Activated CD4-positive, alpha-beta T cell treated with anti-CD3 and anti-CD28 coated beads, Interleukin-2, amount 50 U/mL, for 24 hours (primary cell): ENCODE data around the gene PATL2.
"Not testable (repeated sequence)": the region's sequence is repeated elsewhere in the genome, so short reads cannot be mapped to it uniquely, and the experiment has no call there.

Experiments
- DNase-seq, 2 donors: peaks; one replicate each; pipeline ENCODE4 v3.0.0-alpha.2; 2020; ENCODE audit warnings: low read depth in 1 of 2, low spot score in 1 of 2

Gene PATL2

DNA sequence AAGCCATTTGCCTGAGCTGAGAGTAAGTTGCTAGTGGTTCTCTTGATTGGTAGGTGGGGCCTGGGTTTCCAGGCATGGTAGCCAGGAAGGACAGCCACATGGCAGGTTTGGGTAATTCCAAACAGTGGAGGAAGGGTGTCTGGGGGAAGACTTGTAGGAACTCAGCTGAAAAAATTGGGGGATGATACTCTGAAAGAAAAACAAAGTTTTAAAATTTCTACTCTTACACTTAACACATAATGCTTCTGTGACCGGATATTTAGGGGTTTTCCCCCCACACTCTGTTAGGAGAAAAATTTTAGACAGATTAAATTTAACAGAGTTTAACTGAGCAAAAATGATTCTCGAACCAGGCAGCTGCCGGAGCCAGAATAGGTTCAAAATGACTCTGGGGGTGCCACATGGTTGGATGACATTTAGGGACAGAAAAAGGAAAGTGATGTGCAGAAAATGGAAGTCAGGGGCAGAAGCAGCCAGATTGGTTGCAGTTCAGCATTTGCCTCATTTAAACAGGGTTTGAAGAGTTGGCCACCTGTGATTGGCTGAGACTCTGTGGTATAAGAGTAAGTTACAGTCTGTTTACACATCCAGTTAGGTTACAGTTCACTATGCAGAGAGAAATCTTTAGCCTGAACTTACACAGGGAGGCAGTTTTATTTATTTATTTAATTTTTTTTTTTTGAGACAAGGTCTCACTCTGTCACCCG is 8.3 kb upstream of the PATL2 start:
- peak in 1 of 2 donors; percentile 73 for DNase-seq

DNA sequence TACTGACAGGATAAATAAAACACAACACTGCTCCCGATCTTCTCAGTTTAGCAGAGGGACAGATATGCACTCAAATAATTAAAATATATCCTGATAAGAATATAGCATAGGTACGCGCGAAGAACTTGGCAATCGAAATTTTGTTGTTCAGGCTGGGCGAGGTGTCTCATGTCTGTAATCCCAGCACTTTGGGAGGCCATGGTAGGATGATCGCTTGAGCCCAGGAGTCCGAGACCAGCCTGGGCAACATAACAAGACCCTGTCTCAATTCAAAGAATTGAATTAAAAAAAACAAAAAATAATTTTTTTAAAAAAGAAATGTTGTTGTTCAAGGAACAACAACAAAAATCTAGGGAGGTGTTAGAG is 7.8 kb upstream of the PATL2 start:
- DNase-seq, result no peak

DNA sequence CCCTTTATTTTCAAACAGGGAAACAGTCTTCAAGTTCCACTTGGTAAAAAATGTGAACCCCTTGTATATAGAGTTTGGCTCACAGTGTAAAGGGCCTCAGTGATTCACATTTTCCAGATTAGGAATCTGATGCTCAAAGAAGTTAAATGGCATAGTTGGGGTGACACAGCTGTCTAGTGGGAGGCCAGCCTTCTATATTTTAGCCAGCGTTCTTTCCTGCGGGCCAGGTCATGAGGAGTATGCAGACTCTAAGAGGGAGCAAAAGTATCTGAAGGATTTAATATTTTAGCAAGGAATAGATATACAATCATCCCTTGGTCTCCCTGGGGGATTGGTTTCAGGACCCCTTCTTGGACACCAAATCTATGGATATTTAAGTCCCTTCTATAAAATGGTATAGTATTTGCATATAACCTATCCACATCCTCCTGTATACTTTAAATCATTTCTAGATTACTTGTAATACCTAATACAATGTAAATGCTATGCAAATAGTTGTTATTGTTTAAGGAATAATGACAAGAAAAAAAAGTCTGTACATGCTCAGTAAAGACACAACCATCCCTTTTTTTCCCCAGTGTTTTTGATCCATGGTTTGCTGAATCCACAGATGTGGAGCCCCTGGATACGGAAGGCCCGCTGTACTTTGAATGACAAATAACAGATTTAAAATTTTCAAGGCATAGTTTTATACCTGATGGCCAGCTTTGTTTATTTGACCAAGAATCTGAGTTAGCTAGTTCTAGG is 7.2 kb upstream of the PATL2 start:
- no peak for DNase-seq

DNA sequence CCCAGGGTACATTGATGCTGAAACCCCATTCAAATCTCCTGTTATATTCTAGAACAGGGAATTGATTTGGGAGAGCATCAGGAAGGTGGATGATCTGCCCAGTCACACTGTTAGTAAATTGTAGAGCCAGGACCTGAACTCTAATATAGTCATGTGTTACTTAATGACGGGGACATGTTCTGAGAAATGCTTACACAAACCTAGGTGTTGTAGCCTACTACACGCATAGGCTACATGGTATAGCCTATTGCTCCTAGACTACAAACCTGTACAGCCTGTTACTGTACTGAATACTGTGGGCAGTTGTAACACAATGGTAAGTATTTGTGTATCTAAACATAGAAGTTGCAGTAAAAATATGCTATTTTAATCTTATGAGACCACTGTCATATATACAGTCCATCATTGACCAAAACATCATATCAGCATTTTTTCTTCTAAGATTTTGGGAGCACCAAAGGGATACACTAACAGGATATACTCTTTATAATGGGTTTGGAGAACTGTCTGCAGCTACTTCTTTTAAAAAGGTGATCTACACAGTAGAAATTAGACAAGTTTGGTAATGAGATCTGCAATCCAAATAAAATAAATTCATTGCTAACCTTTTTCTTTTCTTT is 6.0 kb upstream of the PATL2 start:
- no peak for DNase-seq

DNA sequence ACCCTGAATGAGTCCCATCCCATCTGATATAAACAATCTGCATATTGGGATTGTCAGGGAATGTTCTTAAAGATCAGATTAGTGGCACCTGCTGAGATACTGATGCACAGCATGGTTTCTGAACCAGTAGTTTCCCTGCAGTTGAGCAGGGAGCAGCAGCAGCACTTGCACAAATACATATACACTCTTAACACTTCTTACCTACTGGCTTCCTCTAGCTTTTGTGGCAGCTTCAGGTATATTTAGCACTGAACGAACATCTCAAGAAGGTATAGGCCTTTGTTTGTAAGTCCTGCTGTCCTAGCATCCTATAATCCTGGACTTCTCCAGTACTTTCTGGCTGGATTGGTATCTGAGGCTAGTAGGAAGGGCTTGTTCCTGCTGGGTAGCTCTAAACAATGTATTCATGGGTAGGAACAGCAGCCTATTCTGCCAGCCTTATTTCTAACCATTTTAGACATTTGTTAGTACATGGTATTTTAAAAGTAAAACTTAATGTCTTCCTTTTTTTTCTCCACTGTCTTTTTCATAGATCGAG is 4.7 kb upstream of the PATL2 start:
- DNase-seq, result no peak

DNA sequence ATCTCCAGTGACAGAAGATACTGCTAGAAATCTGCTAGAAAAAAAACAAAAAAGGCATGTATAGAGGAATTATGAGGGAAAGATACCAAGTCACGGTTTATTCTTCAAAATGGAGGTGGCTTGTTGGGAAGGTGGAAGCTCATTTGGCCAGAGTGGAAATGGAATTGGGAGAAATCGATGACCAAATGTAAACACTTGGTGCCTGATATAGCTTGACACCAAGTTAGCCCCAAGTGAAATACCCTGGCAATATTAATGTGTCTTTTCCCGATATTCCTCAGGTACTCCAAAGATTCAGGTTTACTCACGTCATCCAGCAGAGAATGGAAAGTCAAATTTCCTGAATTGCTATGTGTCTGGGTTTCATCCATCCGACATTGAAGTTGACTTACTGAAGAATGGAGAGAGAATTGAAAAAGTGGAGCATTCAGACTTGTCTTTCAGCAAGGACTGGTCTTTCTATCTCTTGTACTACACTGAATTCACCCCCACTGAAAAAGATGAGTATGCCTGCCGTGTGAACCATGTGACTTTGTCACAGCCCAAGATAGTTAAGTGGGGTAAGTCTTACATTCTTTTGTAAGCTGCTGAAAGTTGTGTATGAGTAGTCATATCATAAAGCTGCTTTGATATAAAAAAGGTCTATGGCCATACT is 4.1 kb upstream of the PATL2 start:
- no peak for DNase-seq

DNA sequence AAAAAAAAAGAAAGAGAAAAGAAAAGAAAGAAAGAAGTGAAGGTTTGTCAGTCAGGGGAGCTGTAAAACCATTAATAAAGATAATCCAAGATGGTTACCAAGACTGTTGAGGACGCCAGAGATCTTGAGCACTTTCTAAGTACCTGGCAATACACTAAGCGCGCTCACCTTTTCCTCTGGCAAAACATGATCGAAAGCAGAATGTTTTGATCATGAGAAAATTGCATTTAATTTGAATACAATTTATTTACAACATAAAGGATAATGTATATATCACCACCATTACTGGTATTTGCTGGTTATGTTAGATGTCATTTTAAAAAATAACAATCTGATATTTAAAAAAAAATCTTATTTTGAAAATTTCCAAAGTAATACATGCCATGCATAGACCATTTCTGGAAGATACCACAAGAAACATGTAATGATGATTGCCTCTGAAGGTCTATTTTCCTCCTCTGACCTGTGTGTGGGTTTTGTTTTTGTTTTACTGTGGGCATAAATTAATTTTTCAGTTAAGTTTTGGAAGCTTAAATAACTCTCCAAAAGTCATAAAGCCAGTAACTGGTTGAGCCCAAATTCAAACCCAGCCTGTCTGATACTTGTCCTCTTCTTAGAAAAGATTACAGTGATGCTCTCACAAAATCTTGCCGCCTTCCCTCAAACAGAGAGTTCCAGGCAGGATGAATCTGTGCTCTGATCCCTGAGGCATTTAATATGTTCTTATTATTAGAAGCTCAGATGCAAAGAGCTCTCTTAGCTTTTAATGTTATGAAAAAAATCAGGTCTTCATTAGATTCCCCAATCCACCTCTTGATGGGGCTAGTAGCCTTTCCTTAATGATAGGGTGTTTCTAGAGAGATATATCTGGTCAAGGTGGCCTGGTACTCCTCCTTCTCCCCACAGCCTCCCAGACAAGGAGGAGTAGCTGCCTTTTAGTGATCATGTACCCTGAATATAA is 2.2 kb upstream of the PATL2 start:
- no peak for DNase-seq

DNA sequence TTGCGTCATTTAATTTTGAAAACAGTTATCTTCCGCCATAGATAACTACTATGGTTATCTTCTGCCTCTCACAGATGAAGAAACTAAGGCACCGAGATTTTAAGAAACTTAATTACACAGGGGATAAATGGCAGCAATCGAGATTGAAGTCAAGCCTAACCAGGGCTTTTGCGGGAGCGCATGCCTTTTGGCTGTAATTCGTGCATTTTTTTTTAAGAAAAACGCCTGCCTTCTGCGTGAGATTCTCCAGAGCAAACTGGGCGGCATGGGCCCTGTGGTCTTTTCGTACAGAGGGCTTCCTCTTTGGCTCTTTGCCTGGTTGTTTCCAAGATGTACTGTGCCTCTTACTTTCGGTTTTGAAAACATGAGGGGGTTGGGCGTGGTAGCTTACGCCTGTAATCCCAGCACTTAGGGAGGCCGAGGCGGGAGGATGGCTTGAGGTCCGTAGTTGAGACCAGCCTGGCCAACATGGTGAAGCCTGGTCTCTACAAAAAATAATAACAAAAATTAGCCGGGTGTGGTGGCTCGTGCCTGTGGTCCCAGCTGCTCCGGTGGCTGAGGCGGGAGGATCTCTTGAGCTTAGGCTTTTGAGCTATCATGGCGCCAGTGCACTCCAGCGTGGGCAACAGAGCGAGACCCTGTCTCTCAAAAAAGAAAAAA is 1.4 kb upstream of the PATL2 start:
- DNase-seq, result peak in 1 of 2 donors; percentile 76

DNA sequence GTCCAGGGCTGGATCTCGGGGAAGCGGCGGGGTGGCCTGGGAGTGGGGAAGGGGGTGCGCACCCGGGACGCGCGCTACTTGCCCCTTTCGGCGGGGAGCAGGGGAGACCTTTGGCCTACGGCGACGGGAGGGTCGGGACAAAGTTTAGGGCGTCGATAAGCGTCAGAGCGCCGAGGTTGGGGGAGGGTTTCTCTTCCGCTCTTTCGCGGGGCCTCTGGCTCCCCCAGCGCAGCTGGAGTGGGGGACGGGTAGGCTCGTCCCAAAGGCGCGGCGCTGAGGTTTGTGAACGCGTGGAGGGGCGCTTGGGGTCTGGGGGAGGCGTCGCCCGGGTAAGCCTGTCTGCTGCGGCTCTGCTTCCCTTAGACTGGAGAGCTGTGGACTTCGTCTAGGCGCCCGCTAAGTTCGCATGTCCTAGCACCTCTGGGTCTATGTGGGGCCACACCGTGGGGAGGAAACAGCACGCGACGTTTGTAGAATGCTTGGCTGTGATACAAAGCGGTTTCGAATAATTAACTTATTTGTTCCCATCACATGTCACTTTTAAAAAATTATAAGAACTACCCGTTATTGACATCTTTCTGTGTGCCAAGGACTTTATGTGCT is 721 bp upstream of the PATL2 start:
- peak in 1 of 2 donors; percentile 47 for DNase-seq

DNA sequence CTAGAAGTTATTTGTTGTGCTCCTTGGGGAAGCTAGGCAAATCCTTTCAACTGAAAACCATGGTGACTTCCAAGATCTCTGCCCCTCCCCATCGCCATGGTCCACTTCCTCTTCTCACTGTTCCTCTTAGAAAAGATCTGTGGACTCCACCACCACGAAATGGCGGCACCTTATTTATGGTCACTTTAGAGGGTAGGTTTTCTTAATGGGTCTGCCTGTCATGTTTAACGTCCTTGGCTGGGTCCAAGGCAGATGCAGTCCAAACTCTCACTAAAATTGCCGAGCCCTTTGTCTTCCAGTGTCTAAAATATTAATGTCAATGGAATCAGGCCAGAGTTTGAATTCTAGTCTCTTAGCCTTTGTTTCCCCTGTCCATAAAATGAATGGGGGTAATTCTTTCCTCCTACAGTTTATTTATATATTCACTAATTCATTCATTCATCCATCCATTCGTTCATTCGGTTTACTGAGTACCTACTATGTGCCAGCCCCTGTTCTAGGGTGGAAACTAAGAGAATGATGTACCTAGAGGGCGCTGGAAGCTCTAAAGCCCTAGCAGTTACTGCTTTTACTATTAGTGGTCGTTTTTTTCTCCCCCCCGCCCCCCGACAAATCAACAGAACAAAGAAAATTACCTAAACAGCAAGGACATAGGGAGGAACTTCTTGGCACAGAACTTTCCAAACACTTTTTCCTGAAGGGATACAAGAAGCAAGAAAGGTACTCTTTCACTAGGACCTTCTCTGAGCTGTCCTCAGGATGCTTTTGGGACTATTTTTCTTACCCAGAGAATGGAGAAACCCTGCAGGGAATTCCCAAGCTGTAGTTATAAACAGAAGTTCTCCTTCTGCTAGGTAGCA is 657 bp downstream of the PATL2 start:
- DNase-seq, result no peak

DNA sequence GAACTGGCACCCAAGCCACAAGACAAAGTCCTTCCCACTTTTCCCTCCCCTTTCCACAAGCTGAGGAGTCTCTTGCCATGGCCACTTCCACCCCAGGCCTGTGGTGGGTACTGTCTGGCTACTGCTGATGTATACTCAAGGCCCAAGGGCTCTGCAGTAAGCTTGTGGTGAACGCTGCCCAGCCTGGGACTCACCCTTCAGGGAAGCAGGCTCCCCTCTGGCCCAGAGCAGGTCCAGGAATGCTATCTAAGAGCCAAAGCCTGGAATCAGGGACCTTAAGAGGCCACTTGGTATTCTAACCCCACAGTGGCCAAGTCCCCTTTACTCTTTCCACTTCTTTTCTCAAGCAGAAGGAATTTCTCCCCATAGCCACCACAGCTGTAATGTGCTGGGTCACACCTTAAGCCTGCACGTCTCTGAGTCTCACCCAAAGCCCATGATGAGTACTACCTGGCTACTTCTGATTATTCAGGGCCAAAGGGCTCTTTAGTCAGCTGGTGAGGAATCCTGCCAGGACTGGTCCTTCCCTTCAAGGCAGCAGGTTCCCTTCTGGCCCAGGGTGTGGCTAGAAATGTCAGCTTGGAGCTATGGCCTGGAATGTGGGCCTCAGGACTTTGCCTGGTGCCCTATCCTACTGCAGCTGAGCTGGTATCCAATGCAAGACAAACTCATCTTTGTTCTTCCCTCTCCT is 4.0 kb downstream of the PATL2 start:
- no peak for DNase-seq

DNA sequence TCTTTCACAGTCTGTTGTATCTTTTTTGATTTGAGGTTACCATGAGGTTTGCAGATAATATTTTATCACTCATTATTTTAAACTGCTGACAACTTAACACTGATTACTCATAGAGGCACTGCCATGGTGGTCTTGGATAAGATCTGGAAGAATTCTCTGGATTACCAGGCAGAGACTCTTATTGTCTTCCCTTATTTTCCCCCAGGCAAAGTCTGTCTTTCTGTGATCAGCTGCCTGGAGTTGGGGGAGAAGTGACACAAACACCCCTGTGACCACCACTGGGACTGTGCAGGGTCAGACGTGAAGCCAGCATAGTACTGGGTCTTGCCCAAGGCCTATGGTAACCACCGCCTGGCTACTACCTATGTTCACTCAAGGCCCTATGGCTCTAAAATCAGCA is 4.7 kb downstream of the PATL2 start:
- no peak for DNase-seq

DNA sequence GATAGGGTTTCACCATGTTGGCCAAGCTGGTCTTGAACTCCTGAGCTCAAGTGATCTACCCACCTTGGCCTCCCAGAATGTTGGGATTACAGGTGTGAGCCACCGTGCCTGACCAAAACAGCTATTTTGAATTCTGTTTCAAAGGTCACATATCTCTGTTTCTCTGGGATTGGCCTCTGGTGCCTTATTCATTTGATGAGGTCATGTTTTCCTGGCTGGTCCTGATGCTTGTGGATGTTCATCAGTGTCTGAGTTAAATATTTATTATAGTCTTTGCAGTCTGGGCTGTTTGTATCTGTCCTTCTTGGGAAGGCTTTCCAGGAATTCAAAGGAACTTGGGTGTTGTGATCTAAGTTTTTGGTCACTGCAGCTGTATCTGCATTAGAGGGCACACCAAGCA is 5.1 kb downstream of the PATL2 start:
- DNase-seq, result no peak

DNA sequence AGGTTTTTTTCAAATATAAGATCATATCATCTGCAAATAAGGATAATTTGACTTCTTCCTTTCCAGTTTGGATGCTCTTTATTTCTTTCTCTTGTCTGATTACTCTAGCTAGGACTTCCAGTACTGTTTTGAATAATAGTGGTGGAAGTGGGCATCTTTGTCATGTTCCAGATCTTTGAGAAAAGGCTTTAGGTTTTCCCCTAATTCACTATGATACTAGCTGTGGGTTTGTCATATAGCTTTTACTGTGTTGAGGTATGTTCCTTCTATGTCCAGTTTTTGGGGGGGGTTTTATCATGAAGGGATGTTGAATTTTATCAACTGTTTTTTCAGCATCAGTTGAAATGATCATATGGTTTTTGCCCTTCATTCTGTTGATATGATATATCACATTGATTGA is 10.4 kb downstream of the PATL2 start:
- not testable (repeated sequence) for DNase-seq

DNA sequence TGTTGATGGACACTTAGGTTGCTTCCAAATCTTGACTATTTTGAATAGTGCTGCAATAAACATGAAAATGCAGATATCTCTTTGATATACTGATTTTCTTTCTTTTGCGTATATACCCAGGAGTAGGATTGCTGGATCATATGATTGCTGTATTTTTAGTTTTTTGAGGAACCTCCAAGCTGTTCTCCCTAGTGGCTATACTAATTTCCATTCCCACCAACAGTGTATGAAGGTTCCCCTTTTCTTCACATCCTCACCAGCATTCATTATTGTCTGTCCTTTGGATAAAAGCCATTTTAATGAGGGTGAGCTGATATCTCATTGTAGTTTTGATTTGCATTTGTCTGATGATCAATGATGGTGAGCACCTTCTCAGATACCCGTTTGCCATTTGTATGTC is 12.5 kb downstream of the PATL2 start:
- no peak for DNase-seq

DNA sequence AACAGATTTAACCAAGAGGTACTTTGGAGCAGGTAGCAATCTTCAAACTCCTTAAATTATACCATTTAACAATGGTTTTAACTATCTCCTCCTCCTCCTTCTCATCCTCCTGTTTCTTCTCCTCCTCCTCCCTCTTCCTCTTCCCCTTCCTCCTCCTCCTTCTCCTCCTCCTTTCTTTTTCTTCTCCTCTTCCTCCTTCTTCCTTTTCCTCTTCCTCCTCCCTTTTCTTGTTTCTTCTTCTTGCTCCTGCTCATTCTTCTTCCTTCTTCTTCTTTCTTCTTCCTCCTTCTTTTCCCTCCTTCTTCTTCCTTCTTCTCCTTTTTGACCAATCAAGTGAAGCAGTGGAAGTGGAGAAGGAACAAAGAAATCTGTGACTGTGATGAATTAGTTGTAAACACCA is 14.1 kb downstream of the PATL2 start:
- no peak for DNase-seq

DNA sequence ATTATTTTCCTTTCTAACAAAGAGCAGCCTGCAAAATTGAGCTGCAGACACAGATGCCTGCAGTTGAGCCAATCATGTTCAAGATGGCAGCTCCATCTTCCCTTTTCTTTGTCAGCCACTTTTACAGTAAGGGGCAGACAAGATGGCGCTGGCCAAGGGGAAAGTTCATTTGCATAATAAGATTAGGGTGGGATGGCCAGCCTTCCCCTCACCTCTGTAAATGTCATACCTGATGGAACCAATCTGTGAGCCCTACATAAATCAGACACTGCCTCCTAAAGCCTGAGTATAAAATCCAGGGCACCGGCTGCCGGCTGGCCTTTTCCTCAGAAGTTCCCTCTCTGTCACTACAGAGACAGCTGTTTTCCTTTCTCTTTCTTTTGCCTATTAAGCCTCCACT is 15.8 kb downstream of the PATL2 start:
- DNase-seq, result no peak

DNA sequence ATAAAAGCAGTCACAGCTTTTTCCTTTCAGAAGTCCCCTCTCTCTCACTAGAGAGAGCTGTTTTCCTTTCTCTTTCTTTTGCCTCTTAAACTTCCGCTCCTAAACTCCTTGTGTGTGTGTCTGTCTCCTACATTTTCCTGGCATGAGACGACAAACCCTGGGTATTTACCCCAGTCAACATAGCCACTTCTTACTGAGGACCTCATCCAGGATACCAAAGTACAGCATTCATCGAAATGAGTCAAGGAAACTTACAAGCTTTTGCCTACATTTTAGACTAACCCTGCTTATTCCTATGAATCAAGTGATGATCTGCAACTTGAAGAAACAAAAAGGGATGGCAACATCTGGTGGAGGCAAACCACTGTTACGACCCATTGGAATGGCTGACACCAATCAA is 16.7 kb downstream of the PATL2 start:
- no peak for DNase-seq
